ENCODE measurements around the gene CPLX1.
"Not testable (repeated sequence)": the region's sequence is repeated elsewhere in the genome, so short reads cannot be mapped to it uniquely, and the experiment has no call there.

The CPLX1 gene

DNA sequence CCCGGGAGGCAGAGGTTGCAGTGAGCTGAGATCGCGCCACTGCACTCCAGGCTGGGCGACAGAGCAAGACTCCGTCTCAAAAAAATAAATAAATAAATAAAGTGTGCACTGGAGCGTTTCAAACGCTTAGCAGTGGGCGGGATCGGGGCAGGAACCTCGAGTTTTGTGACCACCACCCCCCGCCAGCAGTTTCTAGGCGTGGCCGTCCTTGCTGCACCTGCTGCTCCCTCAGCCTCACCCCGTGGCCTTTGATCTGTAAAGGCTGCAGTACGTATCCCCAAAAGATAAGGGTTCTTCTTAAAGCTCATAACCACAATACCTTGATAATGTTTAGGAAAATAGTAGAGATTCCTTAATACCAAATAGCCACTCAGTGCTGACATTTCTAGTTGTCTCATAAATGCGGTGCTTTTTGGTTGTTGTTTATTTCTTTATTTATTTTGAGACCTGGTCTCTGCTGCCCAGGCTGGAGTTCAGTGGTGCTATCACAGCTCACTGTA lies 87.1 kb downstream of the CPLX1 start:
- peaks cover 43% of the 10 kb centered on the region for H3K36me3 ChIP-seq (ENCODE audit: low read depth)
- no peak overlapping the region for H3K27ac ChIP-seq (ENCODE audit: poor library complexity, severe bottlenecking)

DNA sequence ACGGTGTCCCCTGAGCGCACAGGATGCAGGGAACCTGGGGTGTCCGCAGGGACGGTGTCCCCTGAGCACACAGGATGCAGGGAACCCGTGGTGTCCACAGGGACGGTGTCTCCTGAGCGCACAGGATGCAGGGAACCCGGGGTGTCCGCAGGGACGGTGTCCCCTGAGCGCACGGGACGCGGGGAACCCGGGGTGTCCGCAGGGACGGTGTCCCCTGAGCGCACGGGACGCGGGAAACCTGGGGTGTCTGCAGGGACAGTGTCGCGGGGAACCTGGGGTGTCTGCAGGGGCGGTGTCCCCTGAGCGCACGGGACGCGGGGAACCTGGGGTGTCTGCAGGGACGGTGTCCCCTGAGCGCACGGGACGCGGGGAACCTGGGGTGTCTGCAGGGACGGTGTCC lies 89.4 kb downstream of the CPLX1 start:
- H3K4me3 ChIP-seq (ENCODE audit: severe bottlenecking); H3K4me1 ChIP-seq (ENCODE audit: insufficient read depth, poor library complexity, severe bottlenecking); H3K27ac ChIP-seq (ENCODE audit: poor library complexity, severe bottlenecking); DNase-seq (ENCODE audit: low spot score); ATAC-seq (ENCODE audit: low read depth); H3K9me3 ChIP-seq (ENCODE audit: severe bottlenecking); H3K27me3 ChIP-seq (ENCODE audit: insufficient read depth, poor library complexity, severe bottlenecking): not testable (repeated sequence)
- peaks cover 50% of the 10 kb centered on the region for H3K36me3 ChIP-seq (ENCODE audit: low read depth)

More for the DNA sequence above, 87.1 kb downstream of the CPLX1 start:
- H3K4me1 ChIP-seq (ENCODE audit: insufficient read depth, poor library complexity, severe bottlenecking) = no peaks in the 10 kb centered on the region
- DNase-seq (ENCODE audit: low spot score) (no peak), ATAC-seq (ENCODE audit: low read depth) (no peak)
- H3K9me3 ChIP-seq (ENCODE audit: severe bottlenecking) = no peaks in the 10 kb centered on the region
- no peaks in the 10 kb centered on the region for H3K27me3 ChIP-seq (ENCODE audit: insufficient read depth, poor library complexity, severe bottlenecking)
- no peak overlapping the region for H3K4me3 ChIP-seq (ENCODE audit: severe bottlenecking)
- TF ChIP-seq CTCF (IDR thresholded peaks at IDR 0.05; ENCODE audit: poor library complexity, severe bottlenecking) = no peak

- no peak for TF ChIP-seq CTCF (IDR thresholded peaks at IDR 0.05; ENCODE audit: poor library complexity, severe bottlenecking)
- Histone ChIP-seq H3K4me3 (ENCODE audit: severe bottlenecking) (no peak overlapping the region), H3K9me3 (ENCODE audit: severe bottlenecking) (no peaks in the 10 kb centered on the region), H3K36me3 (ENCODE audit: low read depth) (peaks cover 56% of the 10 kb centered on the region), H3K27ac (ENCODE audit: poor library complexity, severe bottlenecking) (no peak overlapping the region), H3K4me1 (ENCODE audit: insufficient read depth, poor library complexity, severe bottlenecking) (no peaks in the 10 kb centered on the region), H3K27me3 (ENCODE audit: insufficient read depth, poor library complexity, severe bottlenecking) (no peaks in the 10 kb centered on the region)
- DNase-seq (ENCODE audit: low spot score) (peak; percentile 34), ATAC-seq (ENCODE audit: low read depth) (no peak)
Observed at GRCh38 chr4:735583-735982, 90.3 kb downstream of the CPLX1 start.
